Measurements from ENCODE around the gene PRPF39.
"Not testable (repeated sequence)": the region's sequence is repeated elsewhere in the genome, so short reads cannot be mapped to it uniquely, and the experiment has no call there.

Gene PRPF39

DNA sequence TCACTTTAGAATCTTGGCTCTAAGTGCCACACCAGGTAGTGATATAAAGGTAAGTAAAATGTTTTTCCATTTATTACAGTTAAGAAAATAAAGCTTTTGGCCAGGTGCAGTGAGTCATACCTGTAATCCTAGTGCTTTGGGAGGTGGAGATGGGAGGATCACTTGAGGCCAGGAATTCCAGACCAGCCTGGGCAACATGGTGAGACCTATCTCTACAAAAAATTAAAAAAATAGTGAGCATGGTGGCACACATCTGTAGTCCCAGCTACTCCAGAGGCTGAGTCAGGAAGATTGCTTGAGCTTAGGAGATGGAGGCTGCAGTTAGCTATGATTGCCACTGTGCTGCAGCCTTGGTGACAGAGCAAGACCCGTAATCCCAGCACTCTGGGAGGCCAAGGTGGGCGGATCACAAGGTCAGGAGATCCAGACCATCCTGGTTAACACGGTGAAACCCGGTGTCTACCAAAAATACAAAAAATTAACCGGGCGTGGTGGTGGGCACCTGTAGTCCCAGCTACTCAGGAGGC, 56.8 kb downstream of the PRPF39 start:
- FAIRE-seq, result no peak

DNA sequence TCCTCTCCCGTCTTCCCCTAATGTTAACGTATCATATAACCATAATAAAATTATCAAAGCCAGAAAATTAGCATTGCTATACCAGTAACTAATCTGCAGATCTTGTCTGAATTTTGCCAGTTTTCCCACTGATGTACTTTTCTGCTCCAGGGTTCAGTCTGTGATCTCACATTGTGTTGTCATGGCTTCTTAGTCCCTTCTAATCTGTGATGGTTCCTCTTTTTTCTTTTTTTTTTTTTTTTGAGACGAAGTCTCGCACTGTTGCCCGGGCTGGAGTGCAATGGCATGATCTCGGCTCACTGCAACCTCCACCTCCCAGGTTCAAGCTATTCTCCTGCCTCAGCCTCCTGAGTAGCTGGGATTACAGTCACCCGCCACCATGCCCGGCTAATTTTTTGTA, 58.2 kb downstream of the PRPF39 start:
- FAIRE-seq, result not testable (repeated sequence)

GRCh38 chr14:45144658-45145057, 60.7 kb downstream of the PRPF39 start:
- no peak for FAIRE-seq

DNA sequence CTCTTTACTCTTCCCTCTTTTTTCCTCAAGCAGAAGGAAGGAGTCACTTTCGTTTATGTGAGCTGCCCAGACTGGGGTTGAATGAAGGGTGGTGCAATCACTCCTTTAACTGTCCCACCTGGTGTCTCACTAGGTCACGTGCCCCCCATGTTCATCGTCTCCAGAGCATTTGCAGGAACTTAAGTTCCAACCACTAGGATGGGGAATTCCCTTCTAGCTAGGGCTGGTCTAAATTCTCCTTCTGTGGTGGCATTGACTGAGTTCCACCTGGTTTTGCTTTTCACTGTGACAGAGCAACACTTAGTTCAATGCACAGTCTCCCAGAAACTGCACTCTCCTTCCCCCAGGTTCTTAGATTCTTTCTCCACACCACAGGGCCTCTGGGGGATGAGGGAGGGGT, 61.3 kb downstream of the PRPF39 start:
- no peak for FAIRE-seq

- FAIRE-seq, result no peak
Observed at GRCh38 chr14:45149602-45150001, 65.7 kb downstream of the PRPF39 start.

DNA sequence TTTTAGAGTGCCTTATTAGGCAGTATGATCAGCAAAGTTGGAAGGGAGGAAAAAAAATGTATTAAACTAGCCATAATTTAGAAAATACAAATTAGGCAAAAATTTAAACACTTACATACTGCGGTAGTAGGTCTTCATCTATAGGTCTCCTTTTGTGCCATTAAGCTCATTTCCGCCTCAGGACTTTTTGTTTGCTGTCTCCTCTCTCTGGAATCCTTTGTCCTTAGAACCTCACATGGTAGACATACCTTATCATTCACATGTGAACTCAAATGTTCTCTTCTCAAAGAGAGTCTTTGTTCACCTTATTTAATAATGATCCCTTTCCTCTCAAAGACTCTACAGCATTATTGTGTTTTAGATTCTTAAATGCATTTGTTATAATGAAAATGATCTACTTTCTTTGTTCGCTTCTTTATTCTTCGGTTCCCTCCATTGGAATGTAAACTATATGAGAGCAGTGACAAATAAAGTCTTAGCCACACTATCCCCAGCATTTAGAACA, 66.5 kb downstream of the PRPF39 start:
- no peak for FAIRE-seq

DNA sequence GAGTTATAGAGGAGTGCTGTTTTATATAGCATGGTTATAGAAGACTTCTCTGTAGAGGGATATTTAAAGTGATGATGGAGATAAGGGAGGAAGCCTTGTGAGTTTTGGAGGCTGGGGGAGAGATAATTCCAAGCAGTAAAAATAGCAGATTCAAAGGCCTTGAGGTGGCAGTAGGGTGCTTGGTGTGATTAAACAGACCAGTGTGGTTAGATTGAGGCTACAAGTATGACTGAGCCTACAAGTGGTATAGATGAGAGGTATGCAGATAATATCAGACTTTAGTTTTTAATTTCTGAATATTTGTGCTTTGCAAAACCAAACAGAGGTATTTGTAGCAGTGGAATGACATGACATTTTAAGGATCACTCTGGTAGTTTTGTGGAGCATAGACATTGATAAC, 72.2 kb downstream of the PRPF39 start:
- FAIRE-seq, result no peak
